Posterior vena cava (tissue), 2 donors: Measurements from ENCODE around the gene SLC22A23. TPM values are rescaled to one million over a fixed set of nuclear protein-coding genes. Genes with fewer than 3 reads are reported as not detected.
"Not testable (repeated sequence)": the region's sequence is repeated elsewhere in the genome, so short reads cannot be mapped to it uniquely, and the experiment has no call there.

ENCODE experiments used
- DNase-seq: peaks from one replicate; pipeline ENCODE4 v3.0.0-alpha.2; 2020; ENCODE audit warnings: low spot score
- intact Hi-C, 2 donors: fragments of 100-400 bp; cut with DNase I; formaldehyde crosslinking; loops; one replicate each; pipeline versions ENCODE4 v1.14.1 to v1.14.2; 2022 to 2023
- total RNA-seq, 2 donors: library from RNA; stranded (reverse); fragmentation: NEBNext Ultra II Directional; extraction: Animal tissue kit (Norgen Biotek cat#: 25700); gene quantifications; one replicate each; pipeline ENCODE4 v1.2.1, GENCODE V29; 2021
- donor health status: DM: yes; HTN: yes; CAD: no.
- donor health status: DM: yes; HTN: yes; CAD: no.

SLC22A23 gene
- total RNA-seq, 2 donors from 2014 or later: 5.2 to 5.6 TPM

DNA sequence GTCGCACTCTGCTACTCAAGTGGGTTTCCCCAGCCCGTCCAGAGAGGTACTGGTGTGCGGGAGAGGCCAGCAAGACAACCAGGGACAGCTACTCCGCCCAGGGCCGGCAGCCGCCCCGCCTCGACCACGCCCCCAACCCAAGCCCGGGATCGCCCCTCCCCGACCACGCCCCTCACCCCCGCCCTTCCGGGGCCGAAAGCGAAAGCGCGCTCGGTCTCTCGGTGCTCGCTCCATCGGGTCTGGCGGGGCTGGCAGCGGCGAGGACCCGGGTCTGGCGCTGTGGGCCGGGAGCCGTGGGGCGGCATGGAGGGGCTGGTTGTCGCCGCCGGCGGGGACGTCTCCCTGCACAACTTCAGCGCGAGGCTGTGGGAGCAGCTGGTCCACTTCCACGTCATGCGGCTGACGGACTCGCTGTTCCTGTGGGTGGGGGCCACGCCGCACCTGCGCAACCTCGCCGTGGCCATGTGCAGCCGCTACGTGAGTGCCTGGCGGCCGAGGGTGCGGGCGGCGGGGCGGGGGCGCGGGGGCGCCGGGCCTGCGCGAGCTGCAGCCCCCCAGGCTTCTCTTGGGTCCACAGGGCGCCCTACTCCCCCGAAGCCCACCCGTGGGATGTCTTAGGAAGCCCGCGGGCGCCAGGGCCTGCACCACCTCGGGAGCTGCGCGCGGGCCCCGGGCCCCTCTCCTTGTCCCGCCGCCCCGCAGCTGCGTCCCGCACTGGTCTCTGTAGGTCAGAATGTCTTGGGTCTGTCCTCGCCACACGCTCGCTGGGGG is 197.9 kb downstream of the SLC22A23 start, which contains the start of gene PSMG4:
Gene PSMG4 (plus strand): TSS at position 228 of the 771 bp plus-strand sequence. CDS start 76 bp downstream, at position 304.
- DNase-seq: peak; percentile 99
- intact Hi-C loops: loop anchor here in 1 of 2 donors (10.0 kb wide), 1 partner anchor 134 kb away; no protein-coding TSS in a partner anchor

DNA sequence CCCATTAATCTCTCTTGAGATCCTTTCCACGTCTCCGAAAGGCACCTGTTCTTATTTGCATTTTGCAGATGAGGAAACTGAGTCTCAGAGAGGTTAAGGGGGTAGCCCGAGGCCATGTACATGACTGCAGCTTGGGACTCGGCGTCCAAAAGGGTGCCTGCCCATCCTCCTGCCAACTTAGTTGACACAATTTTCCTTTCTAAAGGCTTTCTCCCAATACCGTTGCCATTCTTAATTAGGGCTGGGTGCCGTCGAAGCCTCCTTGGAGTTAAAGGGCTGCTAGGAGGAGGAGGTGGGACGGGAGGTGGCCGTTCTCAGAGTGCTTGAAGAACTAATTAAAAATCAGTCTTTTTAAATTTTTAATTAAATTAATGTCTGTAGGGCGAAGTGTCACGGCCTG is 198.6 kb downstream of the SLC22A23 start:
- DNase-seq: no peak
- intact Hi-C loops: loop anchor here in 1 of 2 donors (10.0 kb wide), 1 partner anchor 133 kb away; no protein-coding TSS in a partner anchor

DNA sequence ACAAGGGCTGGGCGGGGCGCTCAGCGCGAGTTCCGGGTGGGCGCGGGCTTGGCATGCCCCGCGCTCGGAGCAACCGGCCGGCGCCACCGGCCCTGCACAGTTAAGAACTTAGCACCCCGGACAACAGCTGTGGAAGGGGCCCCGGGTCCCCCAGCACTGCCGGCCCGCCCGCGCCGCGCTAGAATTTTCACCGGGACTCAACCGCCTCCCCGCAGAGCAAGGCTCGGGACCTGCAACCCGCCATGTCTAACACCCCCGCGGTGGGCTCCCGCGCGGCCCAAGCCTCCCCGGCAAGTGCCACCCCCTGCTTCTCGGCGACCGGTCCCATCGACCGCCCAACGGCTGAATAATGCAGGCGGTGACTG is 203.3 kb downstream of the SLC22A23 start:
- no peak for DNase-seq
- intact Hi-C loops: loop anchor here (5.0 to 10.0 kb wide), 3 partner anchors 91 to 129 kb away; no protein-coding TSS in a partner anchor

DNA sequence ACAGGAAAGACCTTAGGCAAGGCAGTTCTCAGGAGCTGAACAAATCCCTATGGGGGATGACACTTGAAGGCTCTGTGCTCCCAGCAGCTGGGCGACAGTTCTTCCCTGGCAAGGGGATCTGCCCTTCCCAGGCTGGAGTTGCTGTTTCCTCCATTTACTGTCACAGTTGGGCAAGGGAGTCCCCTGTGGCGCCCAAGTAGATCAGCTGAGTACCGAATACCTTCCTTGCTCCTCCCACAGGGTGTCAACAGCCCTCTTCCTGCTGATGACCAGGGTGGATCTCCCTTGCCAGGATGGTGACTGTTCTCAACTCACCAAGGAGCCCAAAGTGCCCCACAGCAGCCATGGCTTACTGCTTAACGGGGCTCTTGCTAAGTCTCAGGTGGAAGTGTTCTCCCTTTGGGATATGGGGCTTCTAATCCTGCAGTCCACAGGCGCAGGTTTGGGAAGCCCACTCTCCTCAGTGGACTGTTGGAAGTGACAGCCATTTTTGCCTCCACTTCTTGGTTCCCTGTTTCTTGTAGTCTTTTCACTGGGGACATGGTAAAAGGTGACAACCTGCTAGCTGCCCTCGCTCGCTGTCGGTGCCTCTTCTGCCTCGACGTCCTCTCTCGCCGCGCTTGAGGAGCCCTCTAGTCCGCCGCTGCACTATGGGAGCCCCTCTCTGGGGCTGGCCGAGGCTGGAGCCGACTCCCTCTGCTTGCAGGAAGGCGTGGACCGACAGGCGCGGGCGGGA is 203.8 kb downstream of the SLC22A23 start:
- intact Hi-C loops: loop anchor here (5.0 to 10.0 kb wide), 3 partner anchors 91 to 128 kb away; no protein-coding TSS in a partner anchor
- no peak for DNase-seq

DNA sequence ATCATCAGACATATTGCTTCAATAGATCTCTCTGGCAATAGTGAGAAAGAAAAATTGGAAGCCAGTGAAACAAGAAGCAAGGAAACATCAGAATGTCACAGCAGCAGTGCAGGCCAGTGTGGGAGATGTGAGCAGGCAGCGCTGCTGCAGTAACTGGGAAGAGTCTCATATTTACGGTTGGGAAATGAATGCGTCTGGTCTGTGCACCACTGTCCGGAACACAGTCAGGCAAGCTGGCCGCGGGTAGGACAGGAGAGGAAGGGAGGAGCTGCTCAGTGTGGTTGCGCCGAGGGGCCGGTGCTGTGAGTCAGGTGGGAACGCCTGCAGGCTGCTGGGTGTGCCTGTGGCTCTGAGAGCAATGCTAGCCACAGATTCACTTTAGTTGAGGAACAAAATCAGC is 204.5 kb downstream of the SLC22A23 start:
- DNase-seq: no peak
- intact Hi-C loops: loop anchor here (5.0 to 10.0 kb wide), 3 partner anchors 90 to 128 kb away; no protein-coding TSS in a partner anchor

DNA sequence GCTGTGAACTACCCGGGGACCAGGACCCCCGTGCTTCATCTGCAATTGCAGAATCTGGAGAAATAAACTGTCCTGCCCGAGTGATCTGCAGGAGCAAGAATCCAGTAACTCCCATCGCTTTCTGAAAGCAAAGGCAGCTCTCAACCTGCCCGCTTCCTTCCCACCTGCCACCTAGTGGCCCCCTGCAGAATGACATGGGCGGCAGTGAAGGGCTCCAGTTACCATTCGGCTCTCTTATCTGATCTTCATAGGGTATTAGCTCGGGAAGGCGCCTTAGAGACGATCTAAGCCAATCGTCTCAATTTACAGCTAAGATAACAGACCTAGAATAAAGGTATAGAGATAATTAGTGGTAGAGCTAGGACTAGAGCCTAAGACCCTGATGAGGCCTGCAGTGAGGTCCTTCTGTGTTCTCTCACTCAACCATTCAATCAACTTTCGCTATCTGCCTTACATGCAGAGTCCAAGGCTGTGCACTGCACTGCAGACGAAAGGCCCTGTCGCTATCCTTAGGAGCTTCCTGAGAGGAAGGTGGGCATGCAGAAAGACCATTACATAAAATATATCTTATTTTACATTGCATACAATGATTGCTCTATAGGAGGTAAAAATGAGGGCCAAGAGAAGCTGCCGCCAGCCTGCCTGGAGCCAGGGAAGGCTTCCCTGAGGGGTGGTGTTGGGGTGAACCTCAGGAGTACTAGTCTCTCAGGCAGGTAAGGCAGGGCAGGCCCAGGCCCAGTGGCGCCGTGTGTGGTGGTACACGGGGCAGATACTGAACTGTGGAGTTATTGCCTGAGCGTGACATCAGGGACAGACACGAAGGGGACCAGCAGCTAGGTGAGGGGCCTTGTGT is 205.2 kb downstream of the SLC22A23 start:
- intact Hi-C loops: loop anchor here (5.0 to 10.0 kb wide), 3 partner anchors 89 to 127 kb away; no protein-coding TSS in a partner anchor
- DNase-seq: peak; percentile 93

GRCh38 chr6:3250231-3250675 is 206.6 kb downstream of the SLC22A23 start:
- intact Hi-C loops: loop anchor here (5.0 to 10.0 kb wide), 3 partner anchors 88 to 125 kb away; no protein-coding TSS in a partner anchor
- DNase-seq: no peak

GRCh38 chr6:3249821-3250220 is 207.0 kb downstream of the SLC22A23 start:
- DNase-seq: no peak
- intact Hi-C loops: loop anchor here (2.0 to 10.0 kb wide), 4 partner anchors 88 to 125 kb away; no protein-coding TSS in a partner anchor

GRCh38 chr6:3247255-3248146 is 209.3 kb downstream of the SLC22A23 start:
- no peak for DNase-seq
- intact Hi-C loops: loop anchor here in 1 of 2 donors (2.0 kb wide), 1 partner anchor 87 kb away; no protein-coding TSS in a partner anchor

DNA sequence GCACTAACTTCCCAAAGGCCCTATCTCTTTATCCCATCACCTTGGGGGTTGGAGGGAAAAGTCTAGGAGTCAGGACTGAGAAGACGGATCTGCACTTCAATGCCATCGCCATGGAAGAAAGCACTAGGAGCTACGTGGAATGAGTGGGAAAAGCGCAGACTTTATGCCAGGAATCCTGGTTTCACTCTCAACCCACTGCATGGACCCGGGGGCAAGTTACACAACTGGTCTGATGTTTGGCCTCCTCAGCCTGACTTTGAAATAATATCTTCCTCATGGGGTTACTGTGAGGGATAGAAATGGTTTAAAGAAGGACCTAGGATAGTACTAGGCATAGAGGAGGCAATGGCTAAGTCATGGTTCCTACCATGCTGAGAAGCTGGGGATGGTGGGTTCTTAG is 211.6 kb downstream of the SLC22A23 start:
- DNase-seq: no peak
- intact Hi-C loops: no loop called here

DNA sequence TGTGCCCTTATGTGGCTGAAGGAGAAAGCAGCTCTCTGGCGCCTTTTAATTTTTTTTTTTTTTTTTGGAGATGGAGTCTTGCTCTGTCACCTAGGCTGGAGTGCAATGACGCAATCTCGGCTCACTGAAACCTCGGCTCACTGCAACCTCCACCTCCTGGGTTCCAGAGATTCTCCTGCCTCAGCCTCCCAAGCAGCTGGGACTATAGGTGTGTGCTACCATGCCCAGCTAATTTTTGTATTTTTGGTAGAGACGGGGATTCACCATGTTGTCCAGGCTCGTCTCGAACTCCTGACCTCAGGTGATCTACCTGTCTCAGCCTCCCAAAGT is 212.1 kb downstream of the SLC22A23 start:
- intact Hi-C loops, DNase-seq: not testable (repeated sequence)

GRCh38 chr6:3244003-3244831 is 212.6 kb downstream of the SLC22A23 start:
- intact Hi-C loops: no loop called here
- DNase-seq: no peak

DNA sequence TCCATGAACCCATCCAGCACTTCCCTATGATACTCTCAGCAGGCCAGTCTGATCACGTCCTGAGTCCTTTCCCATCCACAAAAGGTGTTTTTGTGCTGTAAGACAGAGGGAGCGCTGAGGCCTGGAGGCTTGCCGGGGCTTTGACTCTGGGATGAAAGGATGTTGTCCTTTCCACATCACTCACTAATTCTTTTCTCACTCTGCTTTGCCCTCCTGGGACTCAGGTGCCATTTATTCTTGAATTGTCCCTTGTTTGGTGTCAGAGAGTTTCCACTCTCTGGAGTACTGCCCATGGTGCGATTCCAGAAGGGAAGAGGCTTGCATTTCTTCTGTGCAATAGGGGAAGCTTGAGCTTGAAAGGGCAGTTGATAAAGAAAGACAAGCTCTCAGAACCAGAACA is 214.1 kb downstream of the SLC22A23 start:
- no peak for DNase-seq
- intact Hi-C loops: no loop called here

DNA sequence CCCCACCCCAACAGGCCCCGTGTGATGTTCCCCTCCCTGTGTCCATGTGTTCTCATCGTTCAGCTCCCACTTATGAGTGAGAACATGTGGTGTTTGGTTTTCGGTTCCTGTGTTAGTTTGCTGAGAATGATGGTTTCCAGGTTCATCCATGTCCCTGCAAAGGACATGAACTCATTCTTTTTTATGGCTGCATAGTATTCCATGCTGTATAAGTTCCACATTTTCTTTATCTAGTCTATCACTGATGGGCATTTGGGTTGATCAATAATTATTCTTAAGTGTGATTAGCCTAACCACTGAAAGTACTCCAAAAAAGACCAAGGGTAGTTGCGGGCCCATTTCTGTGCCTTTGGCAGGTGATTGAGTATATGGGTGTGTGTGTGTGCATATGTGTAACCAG is 215.1 kb downstream of the SLC22A23 start:
- DNase-seq, intact Hi-C loops: not testable (repeated sequence)

GRCh38 chr6:3240595-3240994 is 216.3 kb downstream of the SLC22A23 start:
- DNase-seq: no peak
- intact Hi-C loops: no loop called here

- intact Hi-C loops: no loop called here
- no peak for DNase-seq
These were observed 217.6 kb downstream of the SLC22A23 start for GRCh38 chr6:3239110-3239830.
